WTC11 (cell line): Measurements from ENCODE around the gene CAMK2B. TPM values are rescaled to one million over a fixed set of nuclear protein-coding genes. Genes with fewer than 3 reads are reported as not detected.

Source experiments
- ATAC-seq: fragments of 200-7000 bp; cut with Tn5 transposase; 2 replicates; pipeline ENCODE4 v1.10.0; 2021; ENCODE audit warnings: mild to moderate bottlenecking, moderate library complexity
- CTCF ChIA-PET: fragments of 300-600 bp; sonication (Branson Sonifier 250); formaldehyde crosslinking; loops from one replicate; lab custom pipeline; 2021; ENCODE audit warnings: antibody characterized with exemption; lab: Charles Lee
- POLR2A ChIA-PET: fragments of 350-600 bp; sonication (Branson Sonifier 250); formaldehyde crosslinking; loops from one replicate; lab custom pipeline; 2021; ENCODE audit warnings: antibody characterized with exemption; lab: Charles Lee
- DNase-seq: peaks from one replicate; pipeline ENCODE4 v3.0.0; 2021; ENCODE audit warnings: low spot score
- H3K27ac Mint-ChIP-seq: 2 replicates; pipeline ENCODE4 v1.8.0; 2021; ENCODE audit warnings: mixed read lengths
- H3K27me3 Mint-ChIP-seq: 2 replicates; pipeline ENCODE4 v1.8.0; 2021; ENCODE audit warnings: low read depth, mild to moderate bottlenecking, moderate library complexity, mixed read lengths
- H3K36me3 Mint-ChIP-seq: 2 replicates; pipeline ENCODE4 v1.8.0; 2021; ENCODE audit warnings: mixed read lengths
- H3K4me1 Mint-ChIP-seq: 2 replicates; pipeline ENCODE4 v1.8.0; 2022; ENCODE audit warnings: mixed read lengths
- H3K4me3 Mint-ChIP-seq: 2 replicates; pipeline ENCODE4 v1.8.0; 2021; ENCODE audit warnings: mild to moderate bottlenecking, moderate library complexity, mixed read lengths
- H3K9me3 Mint-ChIP-seq: 2 replicates; pipeline ENCODE4 v1.8.0; 2021; ENCODE audit warnings: mixed read lengths
- CREB1 ChIP-seq: sonication (generic); formaldehyde crosslinking; IDR thresholded peaks from 2 replicates; pipeline ENCODE4 v1.8.0; 2023; ENCODE audit warnings: mild to moderate bottlenecking, missing genetic modification reagents
- EMX1 ChIP-seq: fragments of 250-450 bp; sonication (Bioruptor Pico); IDR thresholded peaks from 2 replicates; pipeline ENCODE4 v1.8.0; 2021; ENCODE audit warnings: mild to moderate bottlenecking
- KAT7 ChIP-seq: sonication (generic); formaldehyde crosslinking; IDR thresholded peaks from 2 replicates; pipeline ENCODE4 v1.8.1; 2023; ENCODE audit warnings: missing genetic modification reagents, mild to moderate bottlenecking, borderline replicate concordance
- NFATC4 ChIP-seq: fragments of 250-450 bp; sonication (Bioruptor Pico); IDR thresholded peaks from 2 replicates; pipeline ENCODE4 v1.9.0; 2021; ENCODE audit warnings: mild to moderate bottlenecking
- PRRX2 ChIP-seq: fragments of 250-450 bp; sonication (Bioruptor Pico); IDR thresholded peaks from 2 replicates; pipeline ENCODE4 v1.8.0; 2021; ENCODE audit warnings: mild to moderate bottlenecking
- ZNF396 ChIP-seq: fragments of 250-450 bp; sonication (Bioruptor Pico); IDR thresholded peaks from 2 replicates; pipeline ENCODE4 v1.8.0; 2021; ENCODE audit warnings: mild to moderate bottlenecking, moderate library complexity, borderline replicate concordance
- total RNA-seq: library from RNA; stranded (reverse); gene quantifications from 3 replicates; pipeline ENCODE4 v1.2.3, GENCODE V29; 2021
- TF ChIP-seq, protein P1 (sequence below): fragments of 250-450 bp; sonication (Bioruptor Pico); IDR thresholded peaks from 2 replicates; pipeline ENCODE4 v1.9.0; 2021; ENCODE audit warnings: mild to moderate bottlenecking, borderline replicate concordance
- TF ChIP-seq, protein P2 (sequence below): sonication (generic); formaldehyde crosslinking; IDR thresholded peaks from 2 replicates; pipeline ENCODE4 v1.8.1; 2022; ENCODE audit warnings: low read depth, missing genetic modification reagents, borderline replicate concordance
- TF ChIP-seq, protein P3 (sequence below): sonication (generic); formaldehyde crosslinking; IDR thresholded peaks from 2 replicates; pipeline ENCODE4 v1.8.1; 2023; ENCODE audit warnings: mild to moderate bottlenecking, moderate library complexity, missing genetic modification reagents
- TF ChIP-seq, protein P4 (sequence below): sonication (generic); formaldehyde crosslinking; IDR thresholded peaks from 2 replicates; pipeline ENCODE4 v1.8.1; 2023; ENCODE audit warnings: mild to moderate bottlenecking, missing genetic modification reagents
- TF ChIP-seq, protein P5 (sequence below): sonication (generic); formaldehyde crosslinking; IDR thresholded peaks from 2 replicates; pipeline ENCODE4 v1.8.0; 2023; ENCODE audit warnings: missing genetic modification reagents, mild to moderate bottlenecking, borderline replicate concordance
- TF ChIP-seq, protein P6 (sequence below): sonication (generic); formaldehyde crosslinking; IDR thresholded peaks from 2 replicates; pipeline ENCODE4 v1.8.0; 2022; ENCODE audit warnings: mild to moderate bottlenecking, missing genetic modification reagents

The CAMK2B gene
- total RNA-seq, 1 experiment from 2014 or later: 0.44 TPM

DNA sequence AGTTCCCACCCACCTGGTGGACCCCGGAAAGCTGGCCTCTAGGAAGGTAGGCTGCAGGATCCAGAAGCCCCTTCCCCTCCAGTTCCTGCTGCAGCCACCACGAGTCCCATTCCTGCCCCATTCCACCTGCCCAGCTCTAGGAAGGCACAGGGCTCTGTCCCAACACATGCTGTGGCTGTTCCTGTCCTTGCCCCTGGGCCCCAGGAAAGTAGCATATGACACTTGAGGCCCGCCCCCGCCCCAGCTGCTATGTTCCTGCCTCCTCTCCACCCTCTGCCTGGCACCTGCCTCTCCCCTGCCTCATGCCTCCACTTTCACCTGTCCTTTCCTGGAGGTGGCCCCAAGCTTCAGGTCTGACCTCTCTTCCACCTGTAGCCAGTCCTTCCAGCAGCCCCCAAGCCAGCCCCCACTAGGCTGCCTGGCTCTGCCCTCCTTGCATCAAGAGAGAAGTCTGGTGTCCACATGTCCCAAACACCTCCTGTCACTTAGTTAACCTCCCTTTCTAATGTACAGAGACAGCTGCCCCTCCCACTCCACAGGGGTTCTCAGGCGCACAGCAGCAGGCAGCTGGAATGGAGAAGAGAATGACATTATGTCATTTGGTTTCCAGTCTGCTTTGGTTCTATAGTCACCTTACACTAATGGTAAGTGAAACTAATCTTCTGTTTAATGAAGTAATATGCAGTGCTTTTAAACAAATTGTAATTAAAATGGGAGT, 101.9 kb downstream of the CAMK2B start (continued):
- TF ChIP-seq, protein P1, sequence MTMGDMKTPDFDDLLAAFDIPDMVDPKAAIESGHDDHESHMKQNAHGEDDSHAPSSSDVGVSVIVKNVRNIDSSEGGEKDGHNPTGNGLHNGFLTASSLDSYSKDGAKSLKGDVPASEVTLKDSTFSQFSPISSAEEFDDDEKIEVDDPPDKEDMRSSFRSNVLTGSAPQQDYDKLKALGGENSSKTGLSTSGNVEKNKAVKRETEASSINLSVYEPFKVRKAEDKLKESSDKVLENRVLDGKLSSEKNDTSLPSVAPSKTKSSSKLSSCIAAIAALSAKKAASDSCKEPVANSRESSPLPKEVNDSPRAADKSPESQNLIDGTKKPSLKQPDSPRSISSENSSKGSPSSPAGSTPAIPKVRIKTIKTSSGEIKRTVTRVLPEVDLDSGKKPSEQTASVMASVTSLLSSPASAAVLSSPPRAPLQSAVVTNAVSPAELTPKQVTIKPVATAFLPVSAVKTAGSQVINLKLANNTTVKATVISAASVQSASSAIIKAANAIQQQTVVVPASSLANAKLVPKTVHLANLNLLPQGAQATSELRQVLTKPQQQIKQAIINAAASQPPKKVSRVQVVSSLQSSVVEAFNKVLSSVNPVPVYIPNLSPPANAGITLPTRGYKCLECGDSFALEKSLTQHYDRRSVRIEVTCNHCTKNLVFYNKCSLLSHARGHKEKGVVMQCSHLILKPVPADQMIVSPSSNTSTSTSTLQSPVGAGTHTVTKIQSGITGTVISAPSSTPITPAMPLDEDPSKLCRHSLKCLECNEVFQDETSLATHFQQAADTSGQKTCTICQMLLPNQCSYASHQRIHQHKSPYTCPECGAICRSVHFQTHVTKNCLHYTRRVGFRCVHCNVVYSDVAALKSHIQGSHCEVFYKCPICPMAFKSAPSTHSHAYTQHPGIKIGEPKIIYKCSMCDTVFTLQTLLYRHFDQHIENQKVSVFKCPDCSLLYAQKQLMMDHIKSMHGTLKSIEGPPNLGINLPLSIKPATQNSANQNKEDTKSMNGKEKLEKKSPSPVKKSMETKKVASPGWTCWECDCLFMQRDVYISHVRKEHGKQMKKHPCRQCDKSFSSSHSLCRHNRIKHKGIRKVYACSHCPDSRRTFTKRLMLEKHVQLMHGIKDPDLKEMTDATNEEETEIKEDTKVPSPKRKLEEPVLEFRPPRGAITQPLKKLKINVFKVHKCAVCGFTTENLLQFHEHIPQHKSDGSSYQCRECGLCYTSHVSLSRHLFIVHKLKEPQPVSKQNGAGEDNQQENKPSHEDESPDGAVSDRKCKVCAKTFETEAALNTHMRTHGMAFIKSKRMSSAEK (CRISPR knock-in tag): no peak
- TF ChIP-seq, protein P2, sequence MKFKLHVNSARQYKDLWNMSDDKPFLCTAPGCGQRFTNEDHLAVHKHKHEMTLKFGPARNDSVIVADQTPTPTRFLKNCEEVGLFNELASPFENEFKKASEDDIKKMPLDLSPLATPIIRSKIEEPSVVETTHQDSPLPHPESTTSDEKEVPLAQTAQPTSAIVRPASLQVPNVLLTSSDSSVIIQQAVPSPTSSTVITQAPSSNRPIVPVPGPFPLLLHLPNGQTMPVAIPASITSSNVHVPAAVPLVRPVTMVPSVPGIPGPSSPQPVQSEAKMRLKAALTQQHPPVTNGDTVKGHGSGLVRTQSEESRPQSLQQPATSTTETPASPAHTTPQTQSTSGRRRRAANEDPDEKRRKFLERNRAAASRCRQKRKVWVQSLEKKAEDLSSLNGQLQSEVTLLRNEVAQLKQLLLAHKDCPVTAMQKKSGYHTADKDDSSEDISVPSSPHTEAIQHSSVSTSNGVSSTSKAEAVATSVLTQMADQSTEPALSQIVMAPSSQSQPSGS: no peak
- TF ChIP-seq KAT7 (CRISPR knock-in tag) (no peak), ZNF396 (CRISPR knock-in tag) (no peak)
- TF ChIP-seq, protein P3, sequence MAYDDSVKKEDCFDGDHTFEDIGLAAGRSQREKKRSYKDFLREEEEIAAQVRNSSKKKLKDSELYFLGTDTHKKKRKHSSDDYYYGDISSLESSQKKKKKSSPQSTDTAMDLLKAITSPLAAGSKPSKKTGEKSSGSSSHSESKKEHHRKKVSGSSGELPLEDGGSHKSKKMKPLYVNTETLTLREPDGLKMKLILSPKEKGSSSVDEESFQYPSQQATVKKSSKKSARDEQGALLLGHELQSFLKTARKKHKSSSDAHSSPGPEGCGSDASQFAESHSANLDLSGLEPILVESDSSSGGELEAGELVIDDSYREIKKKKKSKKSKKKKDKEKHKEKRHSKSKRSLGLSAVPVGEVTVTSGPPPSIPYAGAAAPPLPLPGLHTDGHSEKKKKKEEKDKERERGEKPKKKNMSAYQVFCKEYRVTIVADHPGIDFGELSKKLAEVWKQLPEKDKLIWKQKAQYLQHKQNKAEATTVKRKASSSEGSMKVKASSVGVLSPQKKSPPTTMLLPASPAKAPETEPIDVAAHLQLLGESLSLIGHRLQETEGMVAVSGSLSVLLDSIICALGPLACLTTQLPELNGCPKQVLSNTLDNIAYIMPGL (CRISPR knock-in tag): no peak

DNA sequence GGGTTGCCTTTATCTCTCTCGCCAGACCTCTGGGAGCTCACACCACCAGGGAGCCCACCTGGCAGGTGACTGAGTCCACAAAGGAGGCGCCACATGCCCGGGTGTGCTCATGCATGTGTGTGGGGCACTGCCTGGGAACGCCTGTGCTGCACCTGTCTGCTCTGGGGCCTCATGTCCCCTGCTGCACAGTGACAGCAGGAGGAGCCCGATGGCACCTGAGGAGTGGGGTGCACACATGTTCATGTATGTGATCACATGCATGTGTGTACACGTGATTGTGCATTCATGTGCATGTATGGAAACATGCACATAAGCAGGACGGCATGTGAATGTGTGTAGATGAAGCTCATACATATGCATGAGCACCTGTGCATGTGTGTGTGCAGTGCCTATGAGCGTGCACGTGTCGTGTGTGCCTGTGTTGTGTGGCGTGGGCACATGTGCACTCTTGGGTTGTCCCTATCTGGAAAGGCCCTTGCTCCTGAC, 102.6 kb downstream of the CAMK2B start:
- Mint-ChIP-seq H3K4me1 (peaks cover 22% of the 10 kb centered on the region), H3K27ac (no peak overlapping the region), H3K9me3 (no peaks in the 10 kb centered on the region), H3K27me3 (no peaks in the 10 kb centered on the region), H3K4me3 (no peak overlapping the region), H3K36me3 (no peaks in the 10 kb centered on the region)
- CTCF ChIA-PET: interaction anchor here (0.9 to 1.2 kb wide), 3 partner anchors 8 to 21 kb away, joined by 3 to 6 read pairs (median 5); no protein-coding TSS in a partner anchor
- ATAC-seq: no peak
- DNase-seq: no peak
- POLR2A ChIA-PET: no interaction called here
- no peak for TF ChIP-seq EMX1 (CRISPR knock-in tag)
- TF ChIP-seq CREB1 (CRISPR knock-in tag): no peak
- no peak for TF ChIP-seq NFATC4
- TF ChIP-seq, protein P4, sequence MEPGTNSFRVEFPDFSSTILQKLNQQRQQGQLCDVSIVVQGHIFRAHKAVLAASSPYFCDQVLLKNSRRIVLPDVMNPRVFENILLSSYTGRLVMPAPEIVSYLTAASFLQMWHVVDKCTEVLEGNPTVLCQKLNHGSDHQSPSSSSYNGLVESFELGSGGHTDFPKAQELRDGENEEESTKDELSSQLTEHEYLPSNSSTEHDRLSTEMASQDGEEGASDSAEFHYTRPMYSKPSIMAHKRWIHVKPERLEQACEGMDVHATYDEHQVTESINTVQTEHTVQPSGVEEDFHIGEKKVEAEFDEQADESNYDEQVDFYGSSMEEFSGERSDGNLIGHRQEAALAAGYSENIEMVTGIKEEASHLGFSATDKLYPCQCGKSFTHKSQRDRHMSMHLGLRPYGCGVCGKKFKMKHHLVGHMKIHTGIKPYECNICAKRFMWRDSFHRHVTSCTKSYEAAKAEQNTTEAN (CRISPR knock-in tag): no peak
- TF ChIP-seq, protein P1 (CRISPR knock-in tag): no peak
- TF ChIP-seq, protein P5, sequence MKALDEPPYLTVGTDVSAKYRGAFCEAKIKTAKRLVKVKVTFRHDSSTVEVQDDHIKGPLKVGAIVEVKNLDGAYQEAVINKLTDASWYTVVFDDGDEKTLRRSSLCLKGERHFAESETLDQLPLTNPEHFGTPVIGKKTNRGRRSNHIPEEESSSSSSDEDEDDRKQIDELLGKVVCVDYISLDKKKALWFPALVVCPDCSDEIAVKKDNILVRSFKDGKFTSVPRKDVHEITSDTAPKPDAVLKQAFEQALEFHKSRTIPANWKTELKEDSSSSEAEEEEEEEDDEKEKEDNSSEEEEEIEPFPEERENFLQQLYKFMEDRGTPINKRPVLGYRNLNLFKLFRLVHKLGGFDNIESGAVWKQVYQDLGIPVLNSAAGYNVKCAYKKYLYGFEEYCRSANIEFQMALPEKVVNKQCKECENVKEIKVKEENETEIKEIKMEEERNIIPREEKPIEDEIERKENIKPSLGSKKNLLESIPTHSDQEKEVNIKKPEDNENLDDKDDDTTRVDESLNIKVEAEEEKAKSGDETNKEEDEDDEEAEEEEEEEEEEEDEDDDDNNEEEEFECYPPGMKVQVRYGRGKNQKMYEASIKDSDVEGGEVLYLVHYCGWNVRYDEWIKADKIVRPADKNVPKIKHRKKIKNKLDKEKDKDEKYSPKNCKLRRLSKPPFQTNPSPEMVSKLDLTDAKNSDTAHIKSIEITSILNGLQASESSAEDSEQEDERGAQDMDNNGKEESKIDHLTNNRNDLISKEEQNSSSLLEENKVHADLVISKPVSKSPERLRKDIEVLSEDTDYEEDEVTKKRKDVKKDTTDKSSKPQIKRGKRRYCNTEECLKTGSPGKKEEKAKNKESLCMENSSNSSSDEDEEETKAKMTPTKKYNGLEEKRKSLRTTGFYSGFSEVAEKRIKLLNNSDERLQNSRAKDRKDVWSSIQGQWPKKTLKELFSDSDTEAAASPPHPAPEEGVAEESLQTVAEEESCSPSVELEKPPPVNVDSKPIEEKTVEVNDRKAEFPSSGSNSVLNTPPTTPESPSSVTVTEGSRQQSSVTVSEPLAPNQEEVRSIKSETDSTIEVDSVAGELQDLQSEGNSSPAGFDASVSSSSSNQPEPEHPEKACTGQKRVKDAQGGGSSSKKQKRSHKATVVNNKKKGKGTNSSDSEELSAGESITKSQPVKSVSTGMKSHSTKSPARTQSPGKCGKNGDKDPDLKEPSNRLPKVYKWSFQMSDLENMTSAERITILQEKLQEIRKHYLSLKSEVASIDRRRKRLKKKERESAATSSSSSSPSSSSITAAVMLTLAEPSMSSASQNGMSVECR (CRISPR knock-in tag): no peak
- TF ChIP-seq, protein P6, sequence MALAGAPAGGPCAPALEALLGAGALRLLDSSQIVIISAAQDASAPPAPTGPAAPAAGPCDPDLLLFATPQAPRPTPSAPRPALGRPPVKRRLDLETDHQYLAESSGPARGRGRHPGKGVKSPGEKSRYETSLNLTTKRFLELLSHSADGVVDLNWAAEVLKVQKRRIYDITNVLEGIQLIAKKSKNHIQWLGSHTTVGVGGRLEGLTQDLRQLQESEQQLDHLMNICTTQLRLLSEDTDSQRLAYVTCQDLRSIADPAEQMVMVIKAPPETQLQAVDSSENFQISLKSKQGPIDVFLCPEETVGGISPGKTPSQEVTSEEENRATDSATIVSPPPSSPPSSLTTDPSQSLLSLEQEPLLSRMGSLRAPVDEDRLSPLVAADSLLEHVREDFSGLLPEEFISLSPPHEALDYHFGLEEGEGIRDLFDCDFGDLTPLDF: no peak
- no peak for TF ChIP-seq PRRX2 (CRISPR knock-in tag)
